GM23248 (cell line): ENCODE measurements around the gene ARHGAP25. TPM values are rescaled to one million over a fixed set of nuclear protein-coding genes. Genes with fewer than 3 reads are reported as not detected.

Experiments used
- DNase-seq: peaks from one replicate; pipeline ENCODE4 v3.0.0-alpha.2; 2015
- H2AFZ ChIP-seq: fragments of 200-600 bp; sonication (generic); 2 replicates; pipeline ENCODE4 v1.6.1; 2016; ENCODE audit warnings: antibody characterized with exemption
- H3F3A ChIP-seq: fragments of 200-600 bp; sonication (generic); 2 replicates; pipeline ENCODE4 v1.6.1; 2016; ENCODE audit warnings: mild to moderate bottlenecking, antibody characterized with exemption, mixed run types; ENCODE audit not compliant: insufficient read depth
- H3K27ac ChIP-seq: fragments of 200-600 bp; sonication (generic); 2 replicates; pipeline ENCODE4 v1.5.1; 2016; ENCODE audit warnings: mild to moderate bottlenecking
- H3K27me3 ChIP-seq: fragments of 200-600 bp; sonication (generic); replicated peaks from 2 replicates; pipeline ENCODE4 v1.6.1; 2016; ENCODE audit warnings: mild to moderate bottlenecking; ENCODE audit not compliant: insufficient read depth
- H3K36me3 ChIP-seq: fragments of 200-600 bp; sonication (generic); 2 replicates; pipeline ENCODE4 v1.6.1; 2016; ENCODE audit warnings: low read depth, mild to moderate bottlenecking
- H3K4me1 ChIP-seq: fragments of 200-600 bp; sonication (generic); 2 replicates; pipeline ENCODE4 v1.6.1; 2016; ENCODE audit warnings: mild to moderate bottlenecking; ENCODE audit not compliant: insufficient read depth
- H3K4me2 ChIP-seq: fragments of 200-600 bp; sonication (generic); one replicate; pipeline ENCODE4 v1.6.1; 2016; ENCODE audit warnings: mild to moderate bottlenecking; ENCODE audit not compliant: unreplicated experiment
- H3K4me3 ChIP-seq: fragments of 200-600 bp; sonication (generic); 2 replicates; pipeline ENCODE4 v1.5.1; 2016; ENCODE audit warnings: mild to moderate bottlenecking
- H3K79me2 ChIP-seq: fragments of 200-600 bp; sonication (generic); 2 replicates; pipeline ENCODE4 v1.6.1; 2016; ENCODE audit warnings: mild to moderate bottlenecking; ENCODE audit not compliant: insufficient read depth
- H3K9ac ChIP-seq: fragments of 200-600 bp; sonication (generic); 2 replicates; pipeline ENCODE4 v1.6.1; 2016; ENCODE audit warnings: mild to moderate bottlenecking
- H3K9me2 ChIP-seq: fragments of 200-600 bp; sonication (generic); 2 replicates; pipeline ENCODE4 v1.6.1; 2016; ENCODE audit warnings: mixed run types, mild to moderate bottlenecking, moderate library complexity; ENCODE audit not compliant: insufficient read depth
- H3K9me3 ChIP-seq: fragments of 200-600 bp; sonication (generic); one replicate; pipeline ENCODE4 v1.6.1; 2017; ENCODE audit warnings: low read depth
- H4K20me1 ChIP-seq: fragments of 200-600 bp; sonication (generic); 2 replicates; pipeline ENCODE4 v1.6.0; 2016; ENCODE audit not compliant: insufficient read depth
- EZH2 ChIP-seq: fragments of 200-600 bp; sonication (generic); IDR thresholded peaks from 2 replicates; pipeline ENCODE4 v1.6.1; 2018; ENCODE audit warnings: antibody characterized with exemption, mild to moderate bottlenecking; ENCODE audit not compliant: insufficient read depth, poor library complexity, severe bottlenecking
- EZH2phosphoT487 ChIP-seq: fragments of 200-600 bp; sonication (generic); IDR thresholded peaks from 2 replicates; pipeline ENCODE4 v1.6.1; 2018; ENCODE audit warnings: antibody characterized with exemption, moderate library complexity, mild to moderate bottlenecking, low read depth; ENCODE audit not compliant: insufficient read depth
- WGBS, 2 experiments: methylation state at CpG; one replicate each; pipeline ENCODE4 v1.1.6; 2015 to 2017; ENCODE audit warnings: low lambda C conversion rate in 2 of 2, low coverage in 1 of 2; ENCODE audit errors: missing lambda C conversion rate in 2 of 2; 5-methylcytosine and 5-hydroxymethylcytosine counted together
- in situ Hi-C: fragments of 300-500 bp; cut with MboI; formaldehyde crosslinking; loops from 2 replicates; pipeline ENCODE4 v1.15.0; 2020
- polyA plus RNA-seq: library from polyadenylated mRNA; unstranded; fragments of >200 nt; fragmentation: Nextera tagmentation; extraction: Ambion mirVana; gene quantifications from 2 replicates; pipeline ENCODE4 v1.2.1, GENCODE V29; 2016
- total RNA-seq: library from RNA; depleted of rRNA; stranded (reverse); fragments of >200 nt; shearing (Covaris generic); gene quantifications from 2 replicates; pipeline ENCODE4 v1.2.3, GENCODE V29; 2014

The ARHGAP25 gene
- total and polyA plus RNA-seq, 2 experiments from 2014 or later, result not detected

DNA sequence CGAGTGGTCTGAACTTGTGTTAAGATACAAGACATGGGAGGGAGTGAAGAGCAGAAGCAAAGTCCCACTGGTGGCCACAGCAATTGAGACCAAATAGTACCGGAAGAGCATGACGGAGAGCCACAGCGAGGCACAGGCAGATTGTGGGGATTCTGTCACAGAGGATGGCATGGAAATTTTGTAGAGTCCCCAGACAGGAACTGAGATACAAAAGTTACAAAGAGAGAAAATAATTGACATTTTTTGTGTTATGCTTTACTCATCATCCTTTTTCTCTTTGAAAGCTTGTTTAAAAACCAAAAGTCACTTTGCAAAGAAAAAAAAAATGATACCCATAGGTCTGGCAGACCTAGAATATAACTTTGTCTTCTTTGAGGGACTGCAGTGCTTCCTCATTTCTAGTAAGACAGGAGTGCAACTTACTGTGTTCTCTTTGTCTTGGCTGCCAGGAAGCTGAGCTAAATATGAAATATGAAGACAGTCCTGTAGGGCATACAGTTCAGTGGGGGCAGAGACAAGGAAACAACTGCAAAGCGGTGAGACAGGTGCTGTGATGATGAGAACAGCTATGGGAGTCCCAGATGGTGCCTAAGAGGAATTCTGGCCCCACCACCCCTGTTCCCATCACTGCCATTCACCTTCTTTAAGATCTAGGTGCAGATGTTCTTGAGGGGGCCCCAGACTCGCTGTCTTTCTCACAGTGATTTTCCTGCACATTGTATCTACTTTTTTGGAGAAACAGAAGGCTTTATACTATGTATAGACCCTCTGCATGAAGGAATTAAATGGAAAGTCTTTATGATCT lies 5.2 kb downstream of the ARHGAP25 start:
- no peaks in the 10 kb centered on the region for H3K9me3 ChIP-seq
- no peak overlapping the region for H3K9ac ChIP-seq
- no peaks in the 10 kb centered on the region for H3K4me1 ChIP-seq
- TF ChIP-seq EZH2 (no peak), EZH2phosphoT487 (no peak)
- no peak for DNase-seq
- H3K4me2 ChIP-seq, result no peak overlapping the region
- 65 to 70% methylated on average over 6 of the region's 6 CpGs for WGBS, 2 experiments
- H3K4me3 ChIP-seq, result no peak overlapping the region
- H2AFZ ChIP-seq, result no peak overlapping the region
- H3K79me2 ChIP-seq, result no peaks in the 10 kb centered on the region
- in situ Hi-C loops, result no loop called here
- no peaks in the 10 kb centered on the region for H3F3A ChIP-seq
- H4K20me1 ChIP-seq, result no peaks in the 10 kb centered on the region
- H3K27ac ChIP-seq, result no peak overlapping the region
- H3K27me3 ChIP-seq, result peaks cover 4% of the 10 kb centered on the region
- no peaks in the 10 kb centered on the region for H3K9me2 ChIP-seq
- no peaks in the 10 kb centered on the region for H3K36me3 ChIP-seq

- TF ChIP-seq EZH2phosphoT487 (no peak), EZH2 (no peak)
- 71 to 79% methylated on average over 2 of the region's 2 CpGs for WGBS, 2 experiments
Observed at GRCh38 chr2:68740400-68740914, 5.8 kb downstream of the ARHGAP25 start.

GRCh38 chr2:68741238-68741637 lies 6.6 kb downstream of the ARHGAP25 start:
- no peak overlapping the region for H3K4me3 ChIP-seq
- H3K9me2 ChIP-seq, result no peaks in the 10 kb centered on the region
- H3K9me3 ChIP-seq, result no peaks in the 10 kb centered on the region
- no peaks in the 10 kb centered on the region for H3K79me2 ChIP-seq
- no peak overlapping the region for H2AFZ ChIP-seq
- TF ChIP-seq EZH2phosphoT487 (no peak), EZH2 (no peak)
- H3K9ac ChIP-seq, result no peak overlapping the region
- no peaks in the 10 kb centered on the region for H3K36me3 ChIP-seq
- no peaks in the 10 kb centered on the region for H3K4me1 ChIP-seq
- no peak for DNase-seq
- no peaks in the 10 kb centered on the region for H3F3A ChIP-seq
- H4K20me1 ChIP-seq, result no peaks in the 10 kb centered on the region
- no peak overlapping the region for H3K27ac ChIP-seq
- in situ Hi-C loops, result no loop called here
- WGBS, 2 experiments, result 41 to 42% methylated on average over 3 of the region's 3 CpGs
- peaks cover 4% of the 10 kb centered on the region for H3K27me3 ChIP-seq
- no peak overlapping the region for H3K4me2 ChIP-seq

More at GRCh38 chr2:68740400-68740914, 5.8 kb downstream of the ARHGAP25 start:
- Histone ChIP-seq H4K20me1 (no peaks in the 10 kb centered on the region), H3K9me2 (no peaks in the 10 kb centered on the region), H3K9ac (no peak overlapping the region), H3F3A (no peaks in the 10 kb centered on the region), H3K4me1 (no peaks in the 10 kb centered on the region), H3K36me3 (no peaks in the 10 kb centered on the region), H2AFZ (no peak overlapping the region), H3K79me2 (no peaks in the 10 kb centered on the region), H3K4me2 (no peak overlapping the region), H3K9me3 (no peaks in the 10 kb centered on the region), H3K4me3 (no peak overlapping the region), H3K27ac (no peak overlapping the region), H3K27me3 (peaks cover 4% of the 10 kb centered on the region)
- in situ Hi-C loops, result no loop called here
- DNase-seq, result no peak

DNA sequence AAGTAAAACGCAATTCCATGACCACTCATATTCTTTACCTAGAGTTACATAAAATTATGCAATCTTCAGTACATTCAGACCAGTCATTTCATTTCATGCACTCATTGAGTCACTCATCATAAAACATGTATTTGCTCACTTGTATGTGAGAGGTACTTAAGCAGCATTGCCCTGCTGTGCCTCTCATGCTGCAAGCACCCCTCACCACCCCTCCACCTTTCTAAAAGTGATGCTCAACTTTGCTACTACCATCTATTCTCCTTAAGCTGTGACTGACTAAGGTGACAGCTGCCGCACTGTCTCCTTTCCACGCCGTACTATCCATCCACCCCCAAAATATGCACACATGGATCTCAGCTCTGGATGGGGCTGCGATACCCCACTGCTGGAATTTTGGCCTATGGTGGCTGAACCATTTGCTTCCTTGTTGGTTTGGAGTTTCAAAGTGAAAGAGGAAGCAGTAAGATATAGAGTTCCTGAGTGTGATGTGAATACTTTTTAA lies 7.2 kb downstream of the ARHGAP25 start:
- Histone ChIP-seq H3K9me3 (no peaks in the 10 kb centered on the region), H3K4me2 (no peak overlapping the region), H2AFZ (no peak overlapping the region), H3K9me2 (no peaks in the 10 kb centered on the region), H3K27me3 (no peaks in the 10 kb centered on the region; the same call in 1 of the 2 replicates), H3K79me2 (no peaks in the 10 kb centered on the region), H4K20me1 (no peaks in the 10 kb centered on the region), H3K4me3 (no peak overlapping the region), H3F3A (no peaks in the 10 kb centered on the region), H3K27ac (no peak overlapping the region), H3K4me1 (no peaks in the 10 kb centered on the region), H3K36me3 (no peaks in the 10 kb centered on the region), H3K9ac (no peak overlapping the region)
- 92 to 93% methylated on average over 5 of the region's 5 CpGs for WGBS, 2 experiments
- in situ Hi-C loops, result no loop called here
- TF ChIP-seq EZH2phosphoT487 (no peak), EZH2 (no peak)
- DNase-seq, result no peak
